ENCODE measurements around the gene FGF21.

FGF21 gene

DNA sequence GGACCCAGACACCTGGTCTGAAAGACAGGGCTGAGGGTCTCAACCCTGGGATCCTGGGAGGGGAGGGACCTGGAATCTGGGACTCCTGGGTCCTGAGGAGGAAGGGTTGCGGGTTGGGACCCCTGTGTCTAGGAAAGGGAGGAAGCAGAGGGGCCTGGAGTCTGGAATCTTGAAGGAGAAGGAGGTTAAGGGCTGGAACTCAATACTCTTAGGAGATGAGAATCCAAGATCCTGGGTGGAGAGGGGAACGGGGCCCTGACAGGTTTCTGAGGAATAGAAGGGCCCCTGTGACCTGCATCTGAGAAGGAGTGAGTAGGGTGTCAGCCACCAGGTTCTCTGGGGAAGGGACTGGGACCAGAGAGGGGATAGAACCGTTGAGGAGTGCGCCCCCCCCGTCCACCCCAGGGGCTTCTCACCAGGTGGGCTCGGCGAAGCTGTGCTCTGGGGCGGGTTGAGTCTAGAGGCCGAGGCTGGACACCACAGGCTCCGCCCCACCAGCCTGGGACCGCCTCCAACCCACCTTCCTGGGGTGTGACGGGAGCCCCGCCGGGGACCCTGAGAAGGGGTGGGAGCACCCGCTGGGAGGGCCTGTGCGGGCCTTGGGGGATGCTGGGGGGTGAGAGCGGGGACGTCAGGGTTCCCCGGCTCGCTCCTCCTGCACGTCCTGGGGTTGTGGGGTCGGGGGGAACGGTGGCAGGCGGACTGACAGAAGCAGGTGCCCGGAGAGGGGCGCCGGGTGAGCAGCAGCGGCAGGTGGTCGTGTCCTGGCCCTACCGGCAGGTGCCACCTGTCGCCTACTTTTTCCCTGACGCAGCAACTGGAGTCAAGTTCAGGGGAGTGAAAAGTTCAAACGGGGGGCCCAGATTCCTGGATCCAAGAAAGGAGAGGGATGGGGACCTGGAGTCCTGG lies 35.8 kb upstream of the FGF21 start, which contains the start of gene MAMSTR:
TSS of gene MAMSTR (minus strand) at position 463 of the 909 bp plus-strand sequence. CDS start 694 bp downstream, outside the sequence.
- H3K4me3 ChIP-seq (ENCODE audit: low read depth, low read length) = peak within 1 kb of the TSS; percentile 71
- TF ChIP-seq, protein P1, sequence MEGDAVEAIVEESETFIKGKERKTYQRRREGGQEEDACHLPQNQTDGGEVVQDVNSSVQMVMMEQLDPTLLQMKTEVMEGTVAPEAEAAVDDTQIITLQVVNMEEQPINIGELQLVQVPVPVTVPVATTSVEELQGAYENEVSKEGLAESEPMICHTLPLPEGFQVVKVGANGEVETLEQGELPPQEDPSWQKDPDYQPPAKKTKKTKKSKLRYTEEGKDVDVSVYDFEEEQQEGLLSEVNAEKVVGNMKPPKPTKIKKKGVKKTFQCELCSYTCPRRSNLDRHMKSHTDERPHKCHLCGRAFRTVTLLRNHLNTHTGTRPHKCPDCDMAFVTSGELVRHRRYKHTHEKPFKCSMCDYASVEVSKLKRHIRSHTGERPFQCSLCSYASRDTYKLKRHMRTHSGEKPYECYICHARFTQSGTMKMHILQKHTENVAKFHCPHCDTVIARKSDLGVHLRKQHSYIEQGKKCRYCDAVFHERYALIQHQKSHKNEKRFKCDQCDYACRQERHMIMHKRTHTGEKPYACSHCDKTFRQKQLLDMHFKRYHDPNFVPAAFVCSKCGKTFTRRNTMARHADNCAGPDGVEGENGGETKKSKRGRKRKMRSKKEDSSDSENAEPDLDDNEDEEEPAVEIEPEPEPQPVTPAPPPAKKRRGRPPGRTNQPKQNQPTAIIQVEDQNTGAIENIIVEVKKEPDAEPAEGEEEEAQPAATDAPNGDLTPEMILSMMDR (IDR thresholded peaks at IDR 0.05; ENCODE audit: low read depth, low read length) = no peak
- no peak for DNase-seq
- no peaks in the 10 kb centered on the region for H3K27me3 ChIP-seq
- H3K36me3 ChIP-seq = no peaks in the 10 kb centered on the region
- H3K9me3 ChIP-seq = no peaks in the 10 kb centered on the region
- peaks cover 3% of the 10 kb centered on the region for H3K4me1 ChIP-seq

DNA sequence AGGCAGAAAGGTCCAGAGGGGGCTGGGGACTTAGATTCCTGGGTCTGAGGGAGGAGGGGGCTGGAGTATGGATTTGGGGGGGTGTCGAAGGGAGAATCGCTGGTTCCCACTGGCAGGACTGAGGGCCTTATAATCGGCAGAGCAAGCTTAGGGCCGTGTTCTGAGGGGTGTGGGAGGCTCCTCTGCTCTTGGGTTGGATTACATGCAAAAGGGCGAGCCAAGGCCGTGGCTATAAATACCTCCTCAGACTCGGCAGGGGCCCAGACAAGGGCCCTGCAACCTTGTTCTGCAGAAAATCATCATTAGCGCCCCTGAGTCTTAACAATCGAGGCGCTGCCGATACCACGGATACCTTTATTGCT lies 35.1 kb upstream of the FGF21 start:
- H3K4me1 ChIP-seq = peaks cover 5% of the 10 kb centered on the region
- H3K36me3 ChIP-seq = no peaks in the 10 kb centered on the region
- no peaks in the 10 kb centered on the region for H3K9me3 ChIP-seq
- H3K27me3 ChIP-seq = no peaks in the 10 kb centered on the region
- peak overlapping the region; percentile 71 for H3K4me3 ChIP-seq (ENCODE audit: low read depth, low read length)
- TF ChIP-seq, protein P1 (IDR thresholded peaks at IDR 0.05; ENCODE audit: low read depth, low read length) = no peak
- no peak for DNase-seq

DNA sequence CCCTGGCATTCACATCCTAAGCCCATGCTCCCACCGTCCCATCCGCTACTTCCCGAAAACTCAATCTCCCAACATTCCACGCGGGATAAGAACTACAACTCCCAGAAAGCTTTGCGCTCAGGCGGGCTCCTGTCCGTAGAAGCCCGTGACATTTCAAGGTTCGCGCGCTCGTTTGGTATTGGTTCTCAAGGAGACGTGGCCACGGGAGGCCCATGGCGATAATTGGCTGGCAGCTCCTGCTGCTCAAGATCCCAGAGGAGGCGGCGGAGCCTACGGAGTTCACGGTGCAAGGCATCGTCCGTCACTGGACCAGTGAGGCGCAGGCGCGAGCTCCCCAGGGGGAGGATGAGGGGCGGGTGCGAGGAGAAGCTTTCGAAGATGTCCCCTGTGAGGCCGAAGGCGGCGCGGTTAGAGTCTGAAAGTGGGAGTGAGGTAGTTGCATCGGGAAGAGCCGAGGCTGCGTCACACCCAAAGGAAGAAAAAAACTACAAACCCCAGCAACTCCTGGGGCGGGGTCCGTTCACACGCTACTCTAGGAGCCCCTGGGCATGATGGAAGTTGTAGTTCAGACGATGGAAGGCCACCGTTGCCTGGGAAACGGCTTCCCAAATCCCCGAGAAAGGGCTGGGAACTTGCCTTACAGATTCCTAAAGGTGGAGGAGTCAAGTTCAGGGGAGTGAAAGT lies 34.6 kb upstream of the FGF21 start:
- TF ChIP-seq, protein P1 (IDR thresholded peaks at IDR 0.05; ENCODE audit: low read depth, low read length) = no peak
- peaks cover 8% of the 10 kb centered on the region for H3K4me1 ChIP-seq

DNA sequence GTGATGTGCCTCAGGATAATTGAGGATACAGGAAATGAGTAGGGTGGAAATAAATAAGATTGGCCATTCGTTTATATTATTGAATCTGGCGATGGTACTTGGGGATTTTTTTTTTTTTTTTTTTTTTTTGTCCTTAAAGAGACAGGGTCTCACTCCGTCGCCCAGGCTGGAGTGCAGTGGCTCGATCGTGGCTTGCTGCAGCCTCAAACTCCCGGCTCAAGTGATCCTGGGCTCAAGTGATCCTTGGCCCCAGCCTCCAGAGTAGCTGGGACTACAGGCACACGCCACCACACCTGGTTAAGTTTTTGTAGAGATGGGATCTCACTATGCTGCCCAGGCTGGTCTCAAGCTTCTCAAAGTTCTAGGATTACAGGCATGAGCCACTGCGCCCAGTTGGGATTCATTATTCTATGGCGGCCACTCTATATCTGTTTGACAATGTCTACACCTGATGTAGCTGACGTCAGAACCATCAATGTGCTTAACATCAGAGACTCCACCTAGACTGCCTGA lies 33.1 kb upstream of the FGF21 start:
- no peak overlapping the region for H3K4me3 ChIP-seq (ENCODE audit: low read depth, low read length)
- H3K36me3 ChIP-seq = no peaks in the 10 kb centered on the region
- no peaks in the 10 kb centered on the region for H3K9me3 ChIP-seq
- H3K4me1 ChIP-seq = peaks cover 5% of the 10 kb centered on the region
- TF ChIP-seq, protein P1 (IDR thresholded peaks at IDR 0.05; ENCODE audit: low read depth, low read length) = no peak
- DNase-seq = no peak
- no peaks in the 10 kb centered on the region for H3K27me3 ChIP-seq

More for the DNA sequence above, 34.6 kb upstream of the FGF21 start:
- H3K27me3 ChIP-seq = no peaks in the 10 kb centered on the region
- H3K4me3 ChIP-seq (ENCODE audit: low read depth, low read length) = peak overlapping the region; percentile 71
- no peaks in the 10 kb centered on the region for H3K36me3 ChIP-seq
- DNase-seq = peak; percentile 99
- H3K9me3 ChIP-seq = no peaks in the 10 kb centered on the region

DNA sequence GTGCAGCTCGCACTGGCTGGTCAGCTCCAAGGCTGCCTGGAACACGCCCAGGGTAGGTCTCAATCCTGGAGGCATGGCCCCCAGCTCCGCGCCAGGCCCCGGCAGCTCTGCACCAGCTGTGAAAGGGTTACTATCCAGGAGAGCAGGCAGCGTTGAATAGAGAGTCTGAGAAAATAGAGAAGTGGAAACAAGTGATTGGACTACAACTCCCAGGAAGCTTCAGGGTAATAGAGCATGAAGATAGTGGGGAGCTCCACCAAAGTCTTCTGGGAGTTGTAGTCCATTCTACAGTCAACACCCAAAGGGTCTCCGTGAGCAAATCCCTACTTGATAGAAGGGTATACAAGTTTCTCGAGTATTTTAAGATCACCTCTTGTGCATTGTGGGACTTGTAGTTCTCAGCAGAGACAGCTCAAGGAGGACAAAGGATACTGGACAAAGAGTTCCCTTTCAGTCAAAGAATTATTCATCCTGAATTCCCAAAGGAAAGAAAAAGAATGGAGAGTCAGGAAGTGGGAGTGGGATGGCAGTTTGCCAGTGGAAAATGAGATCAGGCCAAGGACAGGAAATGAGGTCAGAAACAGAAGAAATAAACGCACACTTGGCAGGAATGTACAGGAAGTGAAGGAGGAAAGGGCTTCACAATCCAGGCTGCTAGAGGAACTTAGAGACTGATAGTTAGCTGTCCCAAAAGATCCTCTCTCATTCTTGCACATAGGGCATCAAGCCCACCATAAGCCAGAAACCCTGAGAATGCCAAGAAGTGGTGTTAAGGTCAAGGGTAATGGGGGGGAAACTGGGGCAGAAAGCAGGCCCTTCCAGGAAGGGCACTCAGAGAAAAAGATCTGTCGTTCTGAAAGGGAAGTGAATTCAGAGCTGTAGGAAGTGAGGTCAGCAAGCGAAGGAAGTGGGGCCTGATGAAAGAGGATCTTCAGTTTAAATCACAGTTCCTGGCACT lies 30.2 kb upstream of the FGF21 start:
- DNase-seq = peak; percentile 64
- Histone ChIP-seq H3K4me1 (peaks cover 5% of the 10 kb centered on the region), H3K9me3 (no peaks in the 10 kb centered on the region), H3K36me3 (no peaks in the 10 kb centered on the region), H3K27me3 (no peaks in the 10 kb centered on the region), H3K4me3 (ENCODE audit: low read depth, low read length) (peak overlapping the region; percentile 35)
- TF ChIP-seq, protein P1 (IDR thresholded peaks at IDR 0.05; ENCODE audit: low read depth, low read length) = no peak
